ENCODE measurements around the gene CCSER1.

GRCh38 chr4:90127706-90128345 lies 632 bp downstream of the CCSER1 start:
- TF ChIP-seq, protein P1, sequence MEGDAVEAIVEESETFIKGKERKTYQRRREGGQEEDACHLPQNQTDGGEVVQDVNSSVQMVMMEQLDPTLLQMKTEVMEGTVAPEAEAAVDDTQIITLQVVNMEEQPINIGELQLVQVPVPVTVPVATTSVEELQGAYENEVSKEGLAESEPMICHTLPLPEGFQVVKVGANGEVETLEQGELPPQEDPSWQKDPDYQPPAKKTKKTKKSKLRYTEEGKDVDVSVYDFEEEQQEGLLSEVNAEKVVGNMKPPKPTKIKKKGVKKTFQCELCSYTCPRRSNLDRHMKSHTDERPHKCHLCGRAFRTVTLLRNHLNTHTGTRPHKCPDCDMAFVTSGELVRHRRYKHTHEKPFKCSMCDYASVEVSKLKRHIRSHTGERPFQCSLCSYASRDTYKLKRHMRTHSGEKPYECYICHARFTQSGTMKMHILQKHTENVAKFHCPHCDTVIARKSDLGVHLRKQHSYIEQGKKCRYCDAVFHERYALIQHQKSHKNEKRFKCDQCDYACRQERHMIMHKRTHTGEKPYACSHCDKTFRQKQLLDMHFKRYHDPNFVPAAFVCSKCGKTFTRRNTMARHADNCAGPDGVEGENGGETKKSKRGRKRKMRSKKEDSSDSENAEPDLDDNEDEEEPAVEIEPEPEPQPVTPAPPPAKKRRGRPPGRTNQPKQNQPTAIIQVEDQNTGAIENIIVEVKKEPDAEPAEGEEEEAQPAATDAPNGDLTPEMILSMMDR (IDR thresholded peaks at IDR 0.05), result no peak
- no peak for TF ChIP-seq EP300 (IDR thresholded peaks at IDR 0.05)
- TF ChIP-seq POLR2A (IDR thresholded peaks at IDR 0.05), result no peak
